H1 (cell line): ENCODE measurements around the gene TEX264. TPM values are rescaled to one million over a fixed set of nuclear protein-coding genes. Genes with fewer than 3 reads are reported as not detected.

Experiments
- CTCF ChIA-PET: fragments of 300-600 bp; sonication (Branson Sonifier 250); formaldehyde crosslinking; loops from one replicate; lab custom pipeline; 2021; ENCODE audit not compliant: partially characterized antibody; lab: Charles Lee
- POLR2A ChIA-PET: fragments of 300-600 bp; sonication (Branson Sonifier 250); formaldehyde crosslinking; loops from one replicate; lab custom pipeline; 2021; ENCODE audit warnings: inconsistent platforms; ENCODE audit not compliant: partially characterized antibody; lab: Charles Lee
- DNase-seq, 2 experiments: peaks; one replicate each; pipeline versions ENCODE4 v3.0.0 to v3.0.0-alpha.2; 2010 to 2022; ENCODE audit warnings: low spot score in 2 of 2, low read depth in 1 of 2, mixed read lengths in 1 of 2
- FAIRE-seq: peaks from 2 replicates; lab custom pipeline; 2011; peaks lifted over from hg19 to GRCh38; lab: Jason Lieb, UNC
- H2AFZ ChIP-seq: 2 replicates; pipeline ENCODE4 v1.8.1; 2012; ENCODE audit warnings: low read length, inconsistent platforms
- H2AK5ac ChIP-seq: 2 replicates; pipeline ENCODE4 v1.6.1; 2013; ENCODE audit warnings: low read depth, low read length
- H2BK120ac ChIP-seq: replicated peaks from 2 replicates; pipeline ENCODE3; 2013; ENCODE audit warnings: low read depth, low read length, inconsistent platforms
- H2BK12ac ChIP-seq: 2 replicates; pipeline ENCODE4 v1.6.1; 2013; ENCODE audit warnings: low read depth, low read length
- H2BK15ac ChIP-seq: 2 replicates; pipeline ENCODE4 v1.6.1; 2013; ENCODE audit warnings: low read length
- H2BK20ac ChIP-seq: 2 replicates; pipeline ENCODE4 v1.6.1; 2013; ENCODE audit warnings: low read length
- H2BK5ac ChIP-seq: 2 replicates; pipeline ENCODE4 v1.6.1; 2013; ENCODE audit warnings: low read depth, low read length
- H3K14ac ChIP-seq: 2 replicates; pipeline ENCODE4 v1.6.1; 2013; ENCODE audit warnings: inconsistent platforms; ENCODE audit not compliant: insufficient read length
- H3K18ac ChIP-seq: 2 replicates; pipeline ENCODE4 v1.6.1; 2013; ENCODE audit warnings: low read length; ENCODE audit errors: extremely low read depth
- H3K23ac ChIP-seq: 2 replicates; pipeline ENCODE4 v1.6.1; 2013; ENCODE audit warnings: inconsistent platforms; ENCODE audit not compliant: insufficient read length
- H3K23me2 ChIP-seq: 2 replicates; pipeline ENCODE4 v1.6.1; 2013; ENCODE audit warnings: low read depth, low read length
- H3K27ac ChIP-seq: 2 replicates; pipeline ENCODE4 v1.6.1; 2011; ENCODE audit warnings: low read depth, low read length, inconsistent platforms
- H3K27me3 ChIP-seq, 4 experiments: replicated peaks in 1 of 4; 1 replicate in 1 of 4; 2 replicates in 3 of 4; pipeline versions ENCODE4 v1.6.1 to v1.8.1; 2011 to 2013; ENCODE audit warnings: low read length in 3 of 4, mild to moderate bottlenecking in 3 of 4, inconsistent platforms in 2 of 4, mixed read lengths in 2 of 4, moderate library complexity in 1 of 4; ENCODE audit not compliant: control insufficient read depth in 3 of 4, insufficient read depth in 3 of 4; ENCODE audit errors: extremely low read depth in 1 of 4
- H3K36me3 ChIP-seq, 4 experiments: 2 replicates each; pipeline versions ENCODE4 v1.6.1 to v1.8.1; 2011 to 2013; ENCODE audit warnings: mild to moderate bottlenecking in 4 of 4, low read length in 3 of 4, moderate library complexity in 2 of 4, control low read depth in 1 of 4, inconsistent platforms in 1 of 4; ENCODE audit not compliant: insufficient read depth in 4 of 4, control insufficient read depth in 2 of 4
- H3K4ac ChIP-seq: replicated peaks from 2 replicates; pipeline ENCODE3; 2013; ENCODE audit warnings: low read length, low read depth, mixed read lengths, inconsistent platforms; ENCODE audit not compliant: insufficient read length
- H3K4me1 ChIP-seq, 4 experiments: replicated peaks in 1 of 4; 1 replicate in 1 of 4; 2 replicates in 3 of 4; pipeline versions ENCODE4 v1.6.1 to v1.8.1; 2011 to 2013; ENCODE audit warnings: low read length in 3 of 4, inconsistent platforms in 2 of 4, mixed read lengths in 1 of 4; ENCODE audit not compliant: insufficient read depth in 4 of 4, control insufficient read depth in 3 of 4
- H3K4me2 ChIP-seq, 2 experiments: 2 replicates each; pipeline versions ENCODE4 v1.6.1 to v1.8.1; 2011 to 2013; ENCODE audit warnings: low read depth in 2 of 2, low read length in 2 of 2, control low read depth in 1 of 2, inconsistent platforms in 1 of 2, mild to moderate bottlenecking in 1 of 2; ENCODE audit not compliant: insufficient read depth in 1 of 2
- H3K4me3 ChIP-seq, 4 experiments: fragments of 200-600, 300-600 bp in 1 of 4; sonication (generic), shearing (Covaris generic), sonication (Bioruptor Twin) in 1 of 4; 2 replicates each; pipeline versions ENCODE4 v1.5.1 to v1.8.1; 2011 to 2016; ENCODE audit warnings: low read length in 4 of 4, low read depth in 3 of 4, control low read depth in 2 of 4, inconsistent platforms in 2 of 4, mild to moderate bottlenecking in 2 of 4, mixed read lengths in 1 of 4, moderate library complexity in 1 of 4; ENCODE audit not compliant: insufficient read depth in 2 of 4; ENCODE audit errors: extremely low read depth in 1 of 4
- H3K56ac ChIP-seq: replicated peaks from 2 replicates; pipeline ENCODE3; 2013; ENCODE audit warnings: low read depth, mild to moderate bottlenecking, mixed read lengths, low read length, inconsistent platforms; ENCODE audit not compliant: insufficient read length
- H3K79me1 ChIP-seq: 2 replicates; pipeline ENCODE4 v1.6.1; 2013; ENCODE audit warnings: low read depth, low read length, control low read depth
- H3K79me2 ChIP-seq, 2 experiments: 2 replicates each; pipeline versions ENCODE4 v1.6.1 to v1.8.1; 2012 to 2013; ENCODE audit warnings: low read length in 2 of 2, mild to moderate bottlenecking in 2 of 2, inconsistent platforms in 1 of 2; ENCODE audit not compliant: insufficient read depth in 2 of 2, control insufficient read depth in 1 of 2
- H3K9ac ChIP-seq, 4 experiments: replicated peaks in 1 of 4; 1 replicate in 1 of 4; 2 replicates in 3 of 4; pipeline versions ENCODE4 v1.6.1 to v1.8.1; 2011 to 2013; ENCODE audit warnings: low read depth in 3 of 4, low read length in 3 of 4, control low read depth in 2 of 4, mild to moderate bottlenecking in 2 of 4, moderate library complexity in 2 of 4, inconsistent platforms in 1 of 4; ENCODE audit errors: extremely low read depth in 1 of 4
- H3K9me3 ChIP-seq, 2 experiments: 2 replicates each; pipeline versions ENCODE4 v1.6.1 to v1.8.1; 2012 to 2013; ENCODE audit warnings: mild to moderate bottlenecking in 2 of 2, moderate library complexity in 2 of 2, control low read depth in 1 of 2, inconsistent platforms in 1 of 2, low read depth in 1 of 2, low read length in 1 of 2, mixed read lengths in 1 of 2; ENCODE audit not compliant: insufficient read depth in 2 of 2
- H4K20me1 ChIP-seq, 2 experiments: replicated peaks in 1 of 2; 2 replicates each; pipeline versions ENCODE3 to v1.8.1; 2011 to 2013; ENCODE audit warnings: inconsistent platforms in 2 of 2, low read length in 2 of 2, mild to moderate bottlenecking in 1 of 2; ENCODE audit not compliant: insufficient read depth in 2 of 2, control insufficient read depth in 1 of 2
- H4K5ac ChIP-seq: 2 replicates; pipeline ENCODE4 v1.6.1; 2013; ENCODE audit warnings: low read length, low read depth, mixed read lengths, inconsistent platforms; ENCODE audit not compliant: insufficient read length
- H4K8ac ChIP-seq: 2 replicates; pipeline ENCODE4 v1.8.0; 2013; ENCODE audit warnings: mild to moderate bottlenecking, moderate library complexity, low read length, inconsistent platforms; ENCODE audit not compliant: insufficient read depth; ENCODE audit errors: extremely low read depth
- H4K91ac ChIP-seq: replicated peaks from 2 replicates; pipeline ENCODE3; 2013; ENCODE audit warnings: low read length, mixed read lengths, inconsistent platforms; ENCODE audit not compliant: insufficient read length
- CEBPB ChIP-seq: IDR thresholded peaks from 2 replicates; pipeline ENCODE4 v1.6.1; 2012; ENCODE audit warnings: low read depth, low read length
- POLR2AphosphoS5 ChIP-seq: IDR thresholded peaks from 2 replicates; pipeline ENCODE4 v1.6.1; 2011; ENCODE audit warnings: low read depth, low read length
- WGBS, 2 experiments: shearing (Covaris generic) in 1 of 2; methylation state at CpG; one replicate each; pipeline versions ENCODE4 v1.1.6 to v1.1.7; 2013 to 2015; ENCODE audit warnings: low lambda C conversion rate in 2 of 2, mixed read lengths in 2 of 2, inconsistent platforms in 1 of 2, low coverage in 1 of 2, missing lambda C conversion rate in 1 of 2; ENCODE audit not compliant: insufficient replicate concordance in 2 of 2, insufficient coverage in 1 of 2, insufficient read length in 1 of 2; ENCODE audit errors: extremely low coverage in 1 of 2, missing lambda C conversion rate in 1 of 2; 5-methylcytosine and 5-hydroxymethylcytosine counted together
- polyA plus RNA-seq, 7 experiments: library from polyadenylated mRNA; depleted of rRNA in 3 of 7; stranded (reverse) in 5 of 7; unstranded in 2 of 7; fragments of >200 nt in 5 of 7; fragments of 200-250 nt in 2 of 7; gene quantifications; 1 replicate in 5 of 7; 2 replicates in 1 of 7; 4 replicates in 1 of 7; pipeline versions ENCODE4 v1.2.1 to v1.2.3, GENCODE V29; 2011 to 2013; ENCODE audit warnings: missing spikeins in 2 of 7, mixed read lengths in 2 of 7
- total RNA-seq: library from RNA; stranded (reverse); fragmentation: NEBNext Ultra II Directional; extraction: Animal tissue kit (Norgen Biotek cat#: 25700); gene quantifications from 2 replicates; pipeline ENCODE4 v1.2.1, GENCODE V29; 2021

Gene TEX264
- total and polyA plus RNA-seq, 2 of the 8 experiments (the other 6 are each of a cell fraction or from before 2014, with no cell fraction given), result 11.2 to 35.6 TPM

DNA sequence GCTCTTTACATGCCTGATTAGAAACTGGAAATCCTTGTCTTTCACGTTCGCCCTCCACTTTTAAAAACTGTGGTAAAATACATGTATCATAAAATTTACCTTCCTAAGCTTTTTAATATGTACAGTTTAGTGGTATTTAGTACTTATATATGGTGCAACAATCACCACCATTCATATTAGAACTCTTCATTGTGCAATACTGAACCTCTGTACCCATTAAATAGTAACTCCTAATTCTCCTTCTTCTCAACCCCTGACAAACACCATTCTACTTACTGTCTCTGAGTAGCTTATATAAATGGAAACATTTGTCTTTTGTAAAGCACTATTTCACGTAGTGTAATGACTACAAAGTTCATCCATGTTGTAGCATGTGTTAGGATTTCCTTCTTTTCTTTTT lies 64.0 kb downstream of the TEX264 start:
- Histone ChIP-seq H3K56ac (no peak overlapping the region), H3K27me3 (no peaks in the 10 kb centered on the region), H3K14ac (no peak overlapping the region), H3K4me2 (no peak overlapping the region), H2BK15ac (no peak overlapping the region), H2BK5ac (no peak overlapping the region), H3K36me3 (no peaks in the 10 kb centered on the region), H2AK5ac (no peak overlapping the region), H2BK120ac (no peak overlapping the region), H3K27ac (no peak overlapping the region), H4K20me1 (no peaks in the 10 kb centered on the region), H3K4ac (no peak overlapping the region), H3K9ac (no peak overlapping the region), H3K9me3 (no peaks in the 10 kb centered on the region), H3K23ac (no peak overlapping the region), H4K8ac (no peak overlapping the region), H3K79me1 (no peaks in the 10 kb centered on the region), H3K23me2 (no peaks in the 10 kb centered on the region; the same call in 1 of the 2 replicates), H4K91ac (no peak overlapping the region), H2BK20ac (no peak overlapping the region), H3K4me1 (peaks cover 0 to 5% (median 0%) of the 10 kb centered on the region in 4 experiments; a peak in 2 of 7 replicates), H2BK12ac (no peak overlapping the region), H4K5ac (no peak overlapping the region), H3K18ac (no peak overlapping the region), H2AFZ (peak overlapping the region; percentile 86; the same call in 1 of the 2 replicates), H3K4me3 (no peak overlapping the region), H3K79me2 (no peaks in the 10 kb centered on the region)
- DNase-seq (no peak), FAIRE-seq (no peak)
- POLR2A ChIA-PET, result interaction anchor here (1.0 kb wide), 1 partner anchor 14 kb away, joined by 3 read pairs; no protein-coding TSS in a partner anchor
- CTCF ChIA-PET, result interaction anchor here (0.6 to 3.0 kb wide), 6 partner anchors 10 to 1556 kb away, joined by 3 to 13 read pairs (median 3); no protein-coding TSS in a partner anchor
- no peak for TF ChIP-seq POLR2AphosphoS5
- peak; percentile 33; the same call in 1 of the 2 replicates for TF ChIP-seq CEBPB
- WGBS, 2 experiments, result 69% methylated on average over 3 of the region's 3 CpGs; no CpG with 5 or more reads in 1 of the 2 experiments
